H1 (cell line): ENCODE results near the gene TFDP1. TPM values are rescaled to one million over a fixed set of nuclear protein-coding genes. Genes with fewer than 3 reads are reported as not detected.
A peak's percentile ranks its signal among the peaks of the same experiment; 100 is the strongest.

Experiments used
- CTCF ChIA-PET: fragments of 300-600 bp; sonication (Branson Sonifier 250); formaldehyde crosslinking; loops from one replicate; lab custom pipeline; 2021; ENCODE audit not compliant: partially characterized antibody; lab: Charles Lee
- POLR2A ChIA-PET: fragments of 300-600 bp; sonication (Branson Sonifier 250); formaldehyde crosslinking; loops from one replicate; lab custom pipeline; 2021; ENCODE audit warnings: inconsistent platforms; ENCODE audit not compliant: partially characterized antibody; lab: Charles Lee
- DNase-seq, 2 experiments: peaks; one replicate each; pipeline versions ENCODE4 v3.0.0 to v3.0.0-alpha.2; 2010 to 2022; ENCODE audit warnings: low spot score in 2 of 2, low read depth in 1 of 2, mixed read lengths in 1 of 2
- FAIRE-seq: peaks from 2 replicates; lab custom pipeline; 2011; peaks lifted over from hg19 to GRCh38; lab: Jason Lieb, UNC
- H2AFZ ChIP-seq: 2 replicates; pipeline ENCODE4 v1.8.1; 2012; ENCODE audit warnings: low read length, inconsistent platforms
- H2AK5ac ChIP-seq: 2 replicates; pipeline ENCODE4 v1.6.1; 2013; ENCODE audit warnings: low read depth, low read length
- H2BK120ac ChIP-seq: replicated peaks from 2 replicates; pipeline ENCODE3; 2013; ENCODE audit warnings: low read depth, low read length, inconsistent platforms
- H2BK12ac ChIP-seq: 2 replicates; pipeline ENCODE4 v1.6.1; 2013; ENCODE audit warnings: low read depth, low read length
- H2BK15ac ChIP-seq: 2 replicates; pipeline ENCODE4 v1.6.1; 2013; ENCODE audit warnings: low read length
- H2BK20ac ChIP-seq: 2 replicates; pipeline ENCODE4 v1.6.1; 2013; ENCODE audit warnings: low read length
- H2BK5ac ChIP-seq: 2 replicates; pipeline ENCODE4 v1.6.1; 2013; ENCODE audit warnings: low read depth, low read length
- H3K14ac ChIP-seq: 2 replicates; pipeline ENCODE4 v1.6.1; 2013; ENCODE audit warnings: inconsistent platforms; ENCODE audit not compliant: insufficient read length
- H3K18ac ChIP-seq: 2 replicates; pipeline ENCODE4 v1.6.1; 2013; ENCODE audit warnings: low read length; ENCODE audit errors: extremely low read depth
- H3K23ac ChIP-seq: 2 replicates; pipeline ENCODE4 v1.6.1; 2013; ENCODE audit warnings: inconsistent platforms; ENCODE audit not compliant: insufficient read length
- H3K23me2 ChIP-seq: 2 replicates; pipeline ENCODE4 v1.6.1; 2013; ENCODE audit warnings: low read depth, low read length
- H3K27ac ChIP-seq: 2 replicates; pipeline ENCODE4 v1.6.1; 2011; ENCODE audit warnings: low read depth, low read length, inconsistent platforms
- H3K27me3 ChIP-seq, 4 experiments: replicated peaks in 1 of 4; 1 replicate in 1 of 4; 2 replicates in 3 of 4; pipeline versions ENCODE4 v1.6.1 to v1.8.1; 2011 to 2013; ENCODE audit warnings: low read length in 3 of 4, mild to moderate bottlenecking in 3 of 4, inconsistent platforms in 2 of 4, mixed read lengths in 2 of 4, moderate library complexity in 1 of 4; ENCODE audit not compliant: control insufficient read depth in 3 of 4, insufficient read depth in 3 of 4; ENCODE audit errors: extremely low read depth in 1 of 4
- H3K36me3 ChIP-seq, 4 experiments: 2 replicates each; pipeline versions ENCODE4 v1.6.1 to v1.8.1; 2011 to 2013; ENCODE audit warnings: mild to moderate bottlenecking in 4 of 4, low read length in 3 of 4, moderate library complexity in 2 of 4, control low read depth in 1 of 4, inconsistent platforms in 1 of 4; ENCODE audit not compliant: insufficient read depth in 4 of 4, control insufficient read depth in 2 of 4
- H3K4ac ChIP-seq: replicated peaks from 2 replicates; pipeline ENCODE3; 2013; ENCODE audit warnings: low read length, low read depth, mixed read lengths, inconsistent platforms; ENCODE audit not compliant: insufficient read length
- H3K4me1 ChIP-seq, 4 experiments: replicated peaks in 1 of 4; 1 replicate in 1 of 4; 2 replicates in 3 of 4; pipeline versions ENCODE4 v1.6.1 to v1.8.1; 2011 to 2013; ENCODE audit warnings: low read length in 3 of 4, inconsistent platforms in 2 of 4, mixed read lengths in 1 of 4; ENCODE audit not compliant: insufficient read depth in 4 of 4, control insufficient read depth in 3 of 4
- H3K4me2 ChIP-seq, 2 experiments: 2 replicates each; pipeline versions ENCODE4 v1.6.1 to v1.8.1; 2011 to 2013; ENCODE audit warnings: low read depth in 2 of 2, low read length in 2 of 2, control low read depth in 1 of 2, inconsistent platforms in 1 of 2, mild to moderate bottlenecking in 1 of 2; ENCODE audit not compliant: insufficient read depth in 1 of 2
- H3K4me3 ChIP-seq, 4 experiments: fragments of 200-600, 300-600 bp in 1 of 4; sonication (generic), shearing (Covaris generic), sonication (Bioruptor Twin) in 1 of 4; 2 replicates each; pipeline versions ENCODE4 v1.5.1 to v1.8.1; 2011 to 2016; ENCODE audit warnings: low read length in 4 of 4, low read depth in 3 of 4, control low read depth in 2 of 4, inconsistent platforms in 2 of 4, mild to moderate bottlenecking in 2 of 4, mixed read lengths in 1 of 4, moderate library complexity in 1 of 4; ENCODE audit not compliant: insufficient read depth in 2 of 4; ENCODE audit errors: extremely low read depth in 1 of 4
- H3K56ac ChIP-seq: replicated peaks from 2 replicates; pipeline ENCODE3; 2013; ENCODE audit warnings: low read depth, mild to moderate bottlenecking, mixed read lengths, low read length, inconsistent platforms; ENCODE audit not compliant: insufficient read length
- H3K79me1 ChIP-seq: 2 replicates; pipeline ENCODE4 v1.6.1; 2013; ENCODE audit warnings: low read depth, low read length, control low read depth
- H3K79me2 ChIP-seq, 2 experiments: 2 replicates each; pipeline versions ENCODE4 v1.6.1 to v1.8.1; 2012 to 2013; ENCODE audit warnings: low read length in 2 of 2, mild to moderate bottlenecking in 2 of 2, inconsistent platforms in 1 of 2; ENCODE audit not compliant: insufficient read depth in 2 of 2, control insufficient read depth in 1 of 2
- H3K9ac ChIP-seq, 4 experiments: replicated peaks in 1 of 4; 1 replicate in 1 of 4; 2 replicates in 3 of 4; pipeline versions ENCODE4 v1.6.1 to v1.8.1; 2011 to 2013; ENCODE audit warnings: low read depth in 3 of 4, low read length in 3 of 4, control low read depth in 2 of 4, mild to moderate bottlenecking in 2 of 4, moderate library complexity in 2 of 4, inconsistent platforms in 1 of 4; ENCODE audit errors: extremely low read depth in 1 of 4
- H3K9me3 ChIP-seq, 2 experiments: 2 replicates each; pipeline versions ENCODE4 v1.6.1 to v1.8.1; 2012 to 2013; ENCODE audit warnings: mild to moderate bottlenecking in 2 of 2, moderate library complexity in 2 of 2, control low read depth in 1 of 2, inconsistent platforms in 1 of 2, low read depth in 1 of 2, low read length in 1 of 2, mixed read lengths in 1 of 2; ENCODE audit not compliant: insufficient read depth in 2 of 2
- H4K20me1 ChIP-seq, 2 experiments: replicated peaks in 1 of 2; 2 replicates each; pipeline versions ENCODE3 to v1.8.1; 2011 to 2013; ENCODE audit warnings: inconsistent platforms in 2 of 2, low read length in 2 of 2, mild to moderate bottlenecking in 1 of 2; ENCODE audit not compliant: insufficient read depth in 2 of 2, control insufficient read depth in 1 of 2
- H4K5ac ChIP-seq: 2 replicates; pipeline ENCODE4 v1.6.1; 2013; ENCODE audit warnings: low read length, low read depth, mixed read lengths, inconsistent platforms; ENCODE audit not compliant: insufficient read length
- H4K8ac ChIP-seq: 2 replicates; pipeline ENCODE4 v1.8.0; 2013; ENCODE audit warnings: mild to moderate bottlenecking, moderate library complexity, low read length, inconsistent platforms; ENCODE audit not compliant: insufficient read depth; ENCODE audit errors: extremely low read depth
- H4K91ac ChIP-seq: replicated peaks from 2 replicates; pipeline ENCODE3; 2013; ENCODE audit warnings: low read length, mixed read lengths, inconsistent platforms; ENCODE audit not compliant: insufficient read length
- BCL11A ChIP-seq, 2 experiments: IDR thresholded peaks; one replicate each; pipeline ENCODE4 v1.6.1; 2011; ENCODE audit warnings: low read depth in 2 of 2, low read length in 2 of 2, mild to moderate bottlenecking in 2 of 2
- EGR1 ChIP-seq: IDR thresholded peaks from 2 replicates; pipeline ENCODE4 v1.6.1; 2011; ENCODE audit warnings: low read depth, low read length, borderline replicate concordance
- GABPA ChIP-seq: IDR thresholded peaks from 2 replicates; pipeline ENCODE4 v1.6.1; 2011; ENCODE audit warnings: mild to moderate bottlenecking, low read length, moderate library complexity, borderline replicate concordance; ENCODE audit not compliant: insufficient read depth
- HDAC2 ChIP-seq, 2 experiments: fragments of 300-600 bp in 1 of 2; sonication (generic) in 1 of 2; IDR thresholded peaks; 2 replicates each; pipeline ENCODE4 v1.6.1; 2011 to 2012; ENCODE audit warnings: low read depth in 2 of 2, low read length in 2 of 2, mild to moderate bottlenecking in 2 of 2, moderate library complexity in 2 of 2, borderline replicate concordance in 1 of 2, inconsistent platforms in 1 of 2
- JUND ChIP-seq: IDR thresholded peaks from 2 replicates; pipeline ENCODE4 v1.6.1; 2011; ENCODE audit warnings: mild to moderate bottlenecking, improper control_type of control experiment, low read length
- KDM4A ChIP-seq: IDR thresholded peaks from one replicate; pipeline ENCODE4 v1.7.1; 2012; ENCODE audit warnings: low read depth, mild to moderate bottlenecking, moderate library complexity, low read length, inconsistent platforms; ENCODE audit not compliant: severe bottlenecking
- RBBP5 ChIP-seq: IDR thresholded peaks from 2 replicates; pipeline ENCODE4 v1.7.1; 2012; ENCODE audit warnings: low read depth, mild to moderate bottlenecking, inconsistent platforms, low read length, moderate library complexity, borderline replicate concordance
- RNF2 ChIP-seq: fragments of 200-900, 300-1000 bp; sonication (generic); IDR thresholded peaks from 2 replicates; pipeline ENCODE4 v1.7.1; 2016; ENCODE audit warnings: borderline replicate concordance, low read depth, mild to moderate bottlenecking, antibody characterized with exemption, low read length; ENCODE audit not compliant: poor library complexity, severe bottlenecking; ENCODE audit errors: missing control alignments
- WGBS, 2 experiments: shearing (Covaris generic) in 1 of 2; methylation state at CpG; one replicate each; pipeline versions ENCODE4 v1.1.6 to v1.1.7; 2013 to 2015; ENCODE audit warnings: low lambda C conversion rate in 2 of 2, mixed read lengths in 2 of 2, inconsistent platforms in 1 of 2, low coverage in 1 of 2, missing lambda C conversion rate in 1 of 2; ENCODE audit not compliant: insufficient replicate concordance in 2 of 2, insufficient coverage in 1 of 2, insufficient read length in 1 of 2; ENCODE audit errors: extremely low coverage in 1 of 2, missing lambda C conversion rate in 1 of 2; 5-methylcytosine and 5-hydroxymethylcytosine counted together
- polyA plus RNA-seq, 7 experiments: library from polyadenylated mRNA; depleted of rRNA in 3 of 7; stranded (reverse) in 5 of 7; unstranded in 2 of 7; fragments of >200 nt in 5 of 7; fragments of 200-250 nt in 2 of 7; gene quantifications; 1 replicate in 5 of 7; 2 replicates in 1 of 7; 4 replicates in 1 of 7; pipeline versions ENCODE4 v1.2.1 to v1.2.3, GENCODE V29; 2011 to 2013; ENCODE audit warnings: missing spikeins in 2 of 7, mixed read lengths in 2 of 7
- total RNA-seq: library from RNA; stranded (reverse); fragmentation: NEBNext Ultra II Directional; extraction: Animal tissue kit (Norgen Biotek cat#: 25700); gene quantifications from 2 replicates; pipeline ENCODE4 v1.2.1, GENCODE V29; 2021
- TF ChIP-seq, protein P1 (sequence below): IDR thresholded peaks from 2 replicates; pipeline ENCODE4 v1.6.1; 2012; ENCODE audit warnings: inconsistent platforms
- TF ChIP-seq, protein P2 (sequence below): IDR thresholded peaks from 2 replicates; pipeline ENCODE4 v1.6.1; 2012; ENCODE audit warnings: low read length, inconsistent platforms

The TFDP1 gene
- total and polyA plus RNA-seq, 2 of the 8 experiments (the other 6 are each of a cell fraction or from before 2014, with no cell fraction given): 43.6 to 81.9 TPM

DNA sequence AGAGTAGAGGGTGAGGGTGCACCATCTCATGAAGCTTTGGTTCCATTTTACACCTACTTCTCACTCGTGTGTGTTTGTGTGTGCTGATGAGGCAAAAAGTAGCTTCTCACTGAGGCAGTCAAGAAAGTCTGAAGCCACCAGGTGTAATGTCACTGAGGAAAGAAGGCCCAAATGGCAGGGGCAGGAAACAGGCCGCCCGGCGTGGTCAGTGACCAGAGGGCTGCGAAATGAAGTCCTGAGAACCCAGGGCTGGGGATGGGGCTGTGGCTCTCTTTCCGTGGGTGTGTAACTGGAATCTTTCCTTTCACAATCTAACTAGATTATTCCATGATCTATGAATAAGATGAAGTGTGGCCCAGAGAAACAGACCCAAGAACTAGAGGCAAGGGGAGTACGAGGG is 25.5 kb upstream of the TFDP1 start:
- H2BK15ac ChIP-seq: no peak overlapping the region
- H2BK5ac ChIP-seq: no peak overlapping the region
- H4K8ac ChIP-seq: no peak overlapping the region
- H4K5ac ChIP-seq: no peak overlapping the region
- H3K79me1 ChIP-seq: no peaks in the 10 kb centered on the region; the same call in 1 of the 2 replicates
- no peak overlapping the region for H2AFZ ChIP-seq
- no peak overlapping the region for H2BK12ac ChIP-seq
- H3K23me2 ChIP-seq: peaks cover 2% of the 10 kb centered on the region; the same call in 1 of the 2 replicates
- no peak overlapping the region for H3K4me2 ChIP-seq
- H4K20me1 ChIP-seq: peaks cover 0 to 5% of the 10 kb centered on the region in 2 experiments
- H4K91ac ChIP-seq: no peak overlapping the region
- TF ChIP-seq JUND (no peak), KDM4A (no peak), RNF2 (no peak), GABPA (no peak), EGR1 (no peak), BCL11A (IDR thresholded peaks at IDR 0.05; ENCODE audit: low read depth in 2 of 2, low read length in 2 of 2) (no peak), HDAC2 (IDR thresholded peaks at IDR 0.05; ENCODE audit: borderline replicate concordance in 1 of 2, low read depth in 2 of 2, low read length in 2 of 2) (no peak), RBBP5 (no peak)
- TF ChIP-seq, protein P1, sequence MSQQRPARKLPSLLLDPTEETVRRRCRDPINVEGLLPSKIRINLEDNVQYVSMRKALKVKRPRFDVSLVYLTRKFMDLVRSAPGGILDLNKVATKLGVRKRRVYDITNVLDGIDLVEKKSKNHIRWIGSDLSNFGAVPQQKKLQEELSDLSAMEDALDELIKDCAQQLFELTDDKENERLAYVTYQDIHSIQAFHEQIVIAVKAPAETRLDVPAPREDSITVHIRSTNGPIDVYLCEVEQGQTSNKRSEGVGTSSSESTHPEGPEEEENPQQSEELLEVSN: no peak
- TF ChIP-seq, protein P2, sequence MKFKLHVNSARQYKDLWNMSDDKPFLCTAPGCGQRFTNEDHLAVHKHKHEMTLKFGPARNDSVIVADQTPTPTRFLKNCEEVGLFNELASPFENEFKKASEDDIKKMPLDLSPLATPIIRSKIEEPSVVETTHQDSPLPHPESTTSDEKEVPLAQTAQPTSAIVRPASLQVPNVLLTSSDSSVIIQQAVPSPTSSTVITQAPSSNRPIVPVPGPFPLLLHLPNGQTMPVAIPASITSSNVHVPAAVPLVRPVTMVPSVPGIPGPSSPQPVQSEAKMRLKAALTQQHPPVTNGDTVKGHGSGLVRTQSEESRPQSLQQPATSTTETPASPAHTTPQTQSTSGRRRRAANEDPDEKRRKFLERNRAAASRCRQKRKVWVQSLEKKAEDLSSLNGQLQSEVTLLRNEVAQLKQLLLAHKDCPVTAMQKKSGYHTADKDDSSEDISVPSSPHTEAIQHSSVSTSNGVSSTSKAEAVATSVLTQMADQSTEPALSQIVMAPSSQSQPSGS: no peak
- no peak overlapping the region for H3K9ac ChIP-seq
- H3K4me3 ChIP-seq: no peak overlapping the region
- ChIA-PET CTCF (no interaction called here), POLR2A (no interaction called here)
- H3K23ac ChIP-seq: no peak overlapping the region
- no peak overlapping the region for H2BK20ac ChIP-seq
- no peaks in the 10 kb centered on the region for H3K27me3 ChIP-seq
- H3K79me2 ChIP-seq: no peaks in the 10 kb centered on the region
- H3K4me1 ChIP-seq: peaks cover 0 to 4% (median 2%) of the 10 kb centered on the region in 4 experiments; a peak in 2 of 7 replicates
- no peak overlapping the region for H3K14ac ChIP-seq
- no peaks in the 10 kb centered on the region for H3K9me3 ChIP-seq
- no peak overlapping the region for H2AK5ac ChIP-seq
- no peak for FAIRE-seq
- 85% methylated on average over 7 of the region's 7 CpGs; no CpG with 5 or more reads in 1 of the 2 experiments for WGBS, 2 experiments
- no peak overlapping the region for H2BK120ac ChIP-seq
- H3K18ac ChIP-seq: no peak overlapping the region
- H3K56ac ChIP-seq: no peak overlapping the region
- peak in 1 of 2 experiments; percentile 34 for DNase-seq
- no peak overlapping the region for H3K4ac ChIP-seq
- no peaks in the 10 kb centered on the region for H3K36me3 ChIP-seq
- H3K27ac ChIP-seq: no peak overlapping the region
